Upper lobe of left lung (tissue), 4 donors: ENCODE results near the gene MUC22.
"Not testable (repeated sequence)": the region's sequence is repeated elsewhere in the genome, so short reads cannot be mapped to it uniquely, and the experiment has no call there.

Experiments used
- EP300 ChIP-seq, 4 donors: sonication (generic); formaldehyde crosslinking; IDR thresholded peaks; one replicate each; pipeline ENCODE4 v1.5.1; 2017; ENCODE audit warnings: antibody characterized with exemption in 4 of 4, control low read depth in 2 of 4
- POLR2A ChIP-seq, 4 donors: fragments of 450-650 bp; IDR thresholded peaks; one replicate each; pipeline ENCODE4 v1.5.1; 2016 to 2017; ENCODE audit warnings: antibody characterized with exemption in 4 of 4, mild to moderate bottlenecking in 2 of 4
- POLR2AphosphoS5 ChIP-seq, 2 donors: sonication (generic); formaldehyde crosslinking; IDR thresholded peaks; one replicate each; pipeline ENCODE4 v1.5.1; 2017; ENCODE audit warnings: antibody characterized with exemption in 2 of 2
- TF ChIP-seq, protein P1 (sequence below), 6 experiments: fragments of 450-650 bp in 4 of 6; fragments of 200-600 bp in 2 of 6; sonication (generic) in 2 of 6; IDR thresholded peaks; one replicate each; pipeline ENCODE4 v1.5.1; 2016 to 2019; ENCODE audit warnings: antibody characterized with exemption in 6 of 6

DNA sequence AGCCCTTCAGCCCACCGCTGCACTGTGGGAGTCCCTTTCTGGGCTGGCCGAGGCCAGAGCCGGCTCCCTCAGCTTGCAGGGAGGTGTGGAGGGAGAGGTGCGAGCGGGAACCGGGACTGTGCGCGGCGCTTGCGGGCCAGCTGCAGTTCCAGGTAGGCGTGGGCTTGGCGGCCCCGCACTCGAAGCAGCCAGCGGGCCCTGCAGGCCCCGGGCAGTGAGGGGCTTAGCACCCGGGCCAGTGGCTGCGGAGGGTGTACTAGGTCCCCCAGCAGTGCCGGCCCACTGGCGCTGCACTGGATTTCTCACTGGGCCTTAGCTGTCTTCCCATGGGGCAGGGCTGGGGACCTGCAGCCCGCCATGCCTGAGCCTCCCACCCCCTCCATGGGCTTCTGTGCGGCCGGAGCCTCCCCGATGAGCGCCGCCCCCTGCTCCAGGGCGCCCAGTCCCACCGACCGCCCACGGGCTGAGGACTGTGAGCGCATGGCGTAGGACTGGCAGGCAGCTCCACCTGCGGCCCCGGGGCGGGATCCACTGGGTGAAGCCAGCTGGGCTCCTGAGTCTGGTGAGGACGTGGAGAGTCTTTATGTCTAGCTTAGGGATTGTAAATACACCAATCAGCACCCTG is 10.5 kb downstream of the MUC22 start:
- TF ChIP-seq, protein P1, sequence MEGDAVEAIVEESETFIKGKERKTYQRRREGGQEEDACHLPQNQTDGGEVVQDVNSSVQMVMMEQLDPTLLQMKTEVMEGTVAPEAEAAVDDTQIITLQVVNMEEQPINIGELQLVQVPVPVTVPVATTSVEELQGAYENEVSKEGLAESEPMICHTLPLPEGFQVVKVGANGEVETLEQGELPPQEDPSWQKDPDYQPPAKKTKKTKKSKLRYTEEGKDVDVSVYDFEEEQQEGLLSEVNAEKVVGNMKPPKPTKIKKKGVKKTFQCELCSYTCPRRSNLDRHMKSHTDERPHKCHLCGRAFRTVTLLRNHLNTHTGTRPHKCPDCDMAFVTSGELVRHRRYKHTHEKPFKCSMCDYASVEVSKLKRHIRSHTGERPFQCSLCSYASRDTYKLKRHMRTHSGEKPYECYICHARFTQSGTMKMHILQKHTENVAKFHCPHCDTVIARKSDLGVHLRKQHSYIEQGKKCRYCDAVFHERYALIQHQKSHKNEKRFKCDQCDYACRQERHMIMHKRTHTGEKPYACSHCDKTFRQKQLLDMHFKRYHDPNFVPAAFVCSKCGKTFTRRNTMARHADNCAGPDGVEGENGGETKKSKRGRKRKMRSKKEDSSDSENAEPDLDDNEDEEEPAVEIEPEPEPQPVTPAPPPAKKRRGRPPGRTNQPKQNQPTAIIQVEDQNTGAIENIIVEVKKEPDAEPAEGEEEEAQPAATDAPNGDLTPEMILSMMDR (IDR thresholded peaks at IDR 0.05) = not testable (repeated sequence)
- TF ChIP-seq POLR2A, POLR2AphosphoS5, EP300 (IDR thresholded peaks at IDR 0.05): not testable (repeated sequence)
